A673 (cell line): ENCODE data around the gene ARID5B. TPM values are rescaled to one million over a fixed set of nuclear protein-coding genes. Genes with fewer than 3 reads are reported as not detected.

Experiments
- BruUV-seq: library from RNA; stranded (reverse); fragments of 400-500 nt; replicated peaks from 2 replicates; lab custom pipeline; 2021; lab: Mats Ljungman, UMichigan
- CTCF ChIA-PET: fragments of 300-600 bp; sonication (Branson Sonifier 250); formaldehyde crosslinking; loops from one replicate; lab custom pipeline; 2022; ENCODE audit warnings: antibody characterized with exemption; lab: Charles Lee
- POLR2A ChIA-PET: fragments of 300-600 bp; sonication (Branson Sonifier 250); formaldehyde crosslinking; loops from one replicate; lab custom pipeline; 2022; ENCODE audit warnings: antibody characterized with exemption; ENCODE audit not compliant: low non-redundant PET; lab: Charles Lee
- DNase-seq: peaks from one replicate; pipeline ENCODE4 v3.0.0-alpha.2; 2015; ENCODE audit warnings: low spot score
- H3K27ac ChIP-seq: fragments of 200-600 bp; sonication (generic); 2 replicates; pipeline ENCODE4 v1.5.1; 2016; ENCODE audit warnings: mixed run types, low read depth, mild to moderate bottlenecking, mixed read lengths, antibody characterized with exemption, low read length; ENCODE audit not compliant: poor library complexity, severe bottlenecking
- H3K27me3 ChIP-seq: fragments of 200-600 bp; sonication (generic); replicated peaks from 2 replicates; pipeline ENCODE4 v1.6.1; 2017; ENCODE audit warnings: mixed run types, low read depth, mild to moderate bottlenecking, mixed read lengths, antibody characterized with exemption, low read length; ENCODE audit not compliant: insufficient read depth, poor library complexity
- H3K36me3 ChIP-seq: fragments of 200-600 bp; sonication (generic); 2 replicates; pipeline ENCODE4 v1.6.1; 2016; ENCODE audit warnings: mixed run types, mild to moderate bottlenecking, mixed read lengths, antibody characterized with exemption, low read length; ENCODE audit not compliant: insufficient read depth, poor library complexity, severe bottlenecking
- H3K4me1 ChIP-seq: fragments of 200-600 bp; sonication (generic); 2 replicates; pipeline ENCODE4 v1.6.1; 2017; ENCODE audit warnings: mixed run types, mild to moderate bottlenecking, mixed read lengths, antibody characterized with exemption, low read length; ENCODE audit not compliant: insufficient read depth, poor library complexity, severe bottlenecking
- H3K4me3 ChIP-seq: fragments of 200-600 bp; sonication (generic); 2 replicates; pipeline ENCODE4 v1.5.1; 2016; ENCODE audit warnings: low read depth, mixed run types, mild to moderate bottlenecking, mixed read lengths, low read length; ENCODE audit not compliant: poor library complexity, severe bottlenecking
- H3K9me3 ChIP-seq: fragments of 200-600 bp; sonication (generic); 2 replicates; pipeline ENCODE4 v1.6.1; 2016; ENCODE audit warnings: mixed run types, low read depth, mild to moderate bottlenecking, mixed read lengths, antibody characterized with exemption, low read length; ENCODE audit not compliant: poor library complexity, severe bottlenecking
- CTCF ChIP-seq: fragments of 300-800, 200-600 bp; sonication (generic); conservative IDR thresholded peaks from 2 replicates; pipeline ENCODE4 v1.5.1; 2017; ENCODE audit warnings: low read depth, mild to moderate bottlenecking, antibody characterized with exemption, low read length, moderate library complexity, mixed read lengths
- EZH2 ChIP-seq: fragments of 200-600 bp; sonication (generic); IDR thresholded peaks from 2 replicates; pipeline ENCODE4 v1.6.1; 2017; ENCODE audit warnings: borderline replicate concordance, low read depth, mild to moderate bottlenecking, mixed read lengths, antibody characterized with exemption, low read length; ENCODE audit not compliant: poor library complexity, severe bottlenecking
- intact Hi-C: fragments of 100-400 bp; cut with micrococcal nuclease; formaldehyde crosslinking; loops from one replicate; pipeline ENCODE4 v1.10.0; 2022; ENCODE audit not compliant: unreplicated experiment
- total RNA-seq: library from RNA; stranded (reverse); gene quantifications from 2 replicates; pipeline ENCODE4 v1.2.3, GENCODE V29; 2021

ARID5B gene
- total RNA-seq, 1 experiment from 2014 or later, result 29.0 TPM

- no peak for DNase-seq
- intact Hi-C loops, result no loop called here
- TF ChIP-seq EZH2, result no peak
- TF ChIP-seq CTCF, result no peak
- CTCF ChIA-PET, result no interaction called here
- no peaks in the 10 kb centered on the region for H3K4me1 ChIP-seq
- H3K4me3 ChIP-seq, result no peak overlapping the region
- H3K36me3 ChIP-seq, result peaks cover 5% of the 10 kb centered on the region
- BruUV-seq, result no TSS peak
- POLR2A ChIA-PET, result no interaction called here
- H3K27ac ChIP-seq, result no peak overlapping the region
- H3K27me3 ChIP-seq, result no peaks in the 10 kb centered on the region
- H3K9me3 ChIP-seq, result no peaks in the 10 kb centered on the region
These were observed 50.7 kb downstream of the ARID5B start for GRCh38 chr10:61952028-61952674.

- POLR2A ChIA-PET, result no interaction called here
- Histone ChIP-seq H3K27ac (no peak overlapping the region), H3K9me3 (no peaks in the 10 kb centered on the region), H3K4me3 (no peak overlapping the region), H3K36me3 (peaks cover 5% of the 10 kb centered on the region), H3K27me3 (no peaks in the 10 kb centered on the region), H3K4me1 (no peaks in the 10 kb centered on the region)
- TF ChIP-seq CTCF (no peak), EZH2 (no peak)
- no peak for DNase-seq
- CTCF ChIA-PET, result no interaction called here
- intact Hi-C loops, result no loop called here
- no TSS peak for BruUV-seq
These were observed 51.7 kb downstream of the ARID5B start for GRCh38 chr10:61953183-61953582.

- POLR2A ChIA-PET, result no interaction called here
These were observed 56.3 kb downstream of the ARID5B start for GRCh38 chr10:61957806-61958205.

More at GRCh38 chr10:61957806-61958205, 56.3 kb downstream of the ARID5B start:
- intact Hi-C loops, result no loop called here
- no peaks in the 10 kb centered on the region for H3K9me3 ChIP-seq
- no peak for DNase-seq
- CTCF ChIA-PET, result no interaction called here
- no peaks in the 10 kb centered on the region for H3K36me3 ChIP-seq
- H3K4me1 ChIP-seq, result peaks cover 3% of the 10 kb centered on the region
- H3K27ac ChIP-seq, result no peak overlapping the region
- TF ChIP-seq EZH2, result no peak
- TF ChIP-seq CTCF, result no peak
- no peak overlapping the region for H3K4me3 ChIP-seq
- BruUV-seq, result no TSS peak
- H3K27me3 ChIP-seq, result no peaks in the 10 kb centered on the region
